Measurements from ENCODE around the gene TUBA1C. TPM values are rescaled to one million over a fixed set of nuclear protein-coding genes. Genes with fewer than 3 reads are reported as not detected.
"Not testable (repeated sequence)": the region's sequence is repeated elsewhere in the genome, so short reads cannot be mapped to it uniquely, and the experiment has no call there.

TUBA1C gene
- total RNA-seq, 2 experiments from 2014 or later = 276 to 338 TPM

DNA sequence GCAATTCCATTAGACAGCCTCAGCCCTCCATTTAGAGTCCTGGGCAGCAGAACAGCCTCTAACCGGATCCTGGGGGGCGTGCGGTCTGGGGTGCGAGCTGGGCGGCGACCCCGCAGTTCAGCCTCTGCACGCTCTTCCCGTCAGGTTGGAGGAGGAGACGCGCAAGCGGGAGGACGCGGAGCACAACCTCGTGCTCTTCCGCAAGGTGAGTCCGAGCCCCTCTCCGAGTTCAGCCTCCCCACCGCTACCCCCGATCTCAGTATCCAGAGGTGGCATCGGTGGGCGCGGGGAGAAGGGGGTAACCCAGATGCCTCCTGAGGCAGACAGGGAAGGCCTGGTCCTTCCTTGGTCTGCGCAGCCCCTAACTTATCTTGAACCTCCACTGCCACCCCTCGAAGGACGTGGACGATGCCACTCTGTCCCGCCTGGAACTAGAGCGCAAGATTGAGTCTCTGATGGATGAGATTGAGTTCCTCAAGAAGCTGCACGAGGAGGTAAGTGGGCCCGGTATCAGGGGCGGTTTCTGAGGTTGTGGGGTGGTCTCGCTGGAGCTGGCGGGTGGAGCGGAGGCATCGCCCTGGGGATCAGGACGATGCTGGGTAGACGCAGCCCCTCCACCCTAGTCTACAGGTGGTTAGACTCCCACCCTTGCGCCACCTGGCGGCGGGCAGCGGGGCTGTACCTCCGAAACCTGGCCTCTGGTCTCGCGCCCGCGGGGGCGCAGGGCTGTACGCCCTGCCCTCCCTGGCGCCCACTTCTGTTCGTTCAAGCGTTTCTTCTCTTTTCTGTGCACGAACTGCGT, 31.4 kb downstream of the TUBA1C start:
- Mint-ChIP-seq H3K4me3 (peak overlapping the region; percentile 53), H3K9me3 (ENCODE audit: low read depth) (no peaks in the 10 kb centered on the region), H3K27ac (no peak overlapping the region), H3K4me1 (peaks cover 12% of the 10 kb centered on the region), H3K27me3 (peaks cover 46% of the 10 kb centered on the region), H3K36me3 (ENCODE audit: low read depth) (no peaks in the 10 kb centered on the region)
- ATAC-seq (peak; percentile 80), DNase-seq (peak; percentile 82)
- CTCF ChIA-PET = interaction anchor here (0.6 to 11.4 kb wide), 23 partner anchors 7 to 253 kb away, joined by 3 to 168 read pairs (median 7); partner anchors contain the start of genes C1QL4, DNAJC22, SPATS2 and TROAP
- intact Hi-C loops (cut with DNase I, micrococcal nuclease) = loop anchor here in 1 of 2 experiments (1.0 to 2.0 kb wide), 2 partner anchors 8 to 47 kb away; no protein-coding TSS in a partner anchor
- POLR2A ChIA-PET = no interaction called here

GRCh38 chr12:49296836-49297694, 32.2 kb downstream of the TUBA1C start:
- H3K9me3 Mint-ChIP-seq (ENCODE audit: low read depth) = no peaks in the 10 kb centered on the region
- peak overlapping the region; percentile 53 for H3K4me3 Mint-ChIP-seq
- ChIA-PET POLR2A (interaction anchor here (1.2 kb wide), 1 partner anchor 26 kb away, joined by 4 read pairs; the partner anchor contains the start of gene TROAP), CTCF (interaction anchor here (0.6 to 11.4 kb wide), 22 partner anchors 8 to 503 kb away, joined by 3 to 168 read pairs (median 4); partner anchors contain the start of genes C1QL4, DNAJC22, SPATS2 and TROAP)
- DNase-seq = peak; percentile 74
- ATAC-seq = peak; percentile 62
- H3K27me3 Mint-ChIP-seq = peaks cover 48% of the 10 kb centered on the region
- H3K4me1 Mint-ChIP-seq = peaks cover 17% of the 10 kb centered on the region
- no peak overlapping the region for H3K27ac Mint-ChIP-seq
- H3K36me3 Mint-ChIP-seq (ENCODE audit: low read depth) = no peaks in the 10 kb centered on the region
- intact Hi-C loops (cut with DNase I, micrococcal nuclease) = loop anchor here (1.0 to 2.0 kb wide), 4 partner anchors 9 to 46 kb away; partner anchors contain the start of gene C1QL4 (in 1 of the 2)

GRCh38 chr12:49297695-49298060, 32.8 kb downstream of the TUBA1C start:
- peaks cover 49% of the 10 kb centered on the region for H3K27me3 Mint-ChIP-seq
- H3K9me3 Mint-ChIP-seq (ENCODE audit: low read depth) = no peaks in the 10 kb centered on the region
- ATAC-seq (no peak), DNase-seq (no peak)
- CTCF ChIA-PET = interaction anchor here (0.8 to 11.4 kb wide), 17 partner anchors 9 to 502 kb away, joined by 3 to 168 read pairs (median 6); partner anchors contain the start of genes C1QL4, DNAJC22, SPATS2 and TROAP
- no peak overlapping the region for H3K4me3 Mint-ChIP-seq
- H3K36me3 Mint-ChIP-seq (ENCODE audit: low read depth) = no peaks in the 10 kb centered on the region
- intact Hi-C loops (cut with DNase I, micrococcal nuclease) = loop anchor here (1.0 to 2.0 kb wide), 3 partner anchors 40 to 45 kb away; partner anchors contain the start of gene C1QL4 (in 1 of the 2)
- peaks cover 17% of the 10 kb centered on the region for H3K4me1 Mint-ChIP-seq
- POLR2A ChIA-PET = interaction anchor here (1.2 kb wide), 1 partner anchor 25 kb away, joined by 4 read pairs; the partner anchor contains the start of gene TROAP
- H3K27ac Mint-ChIP-seq = no peak overlapping the region

- H3K4me3 Mint-ChIP-seq = no peak overlapping the region
- POLR2A ChIA-PET = no interaction called here
- peaks cover 17% of the 10 kb centered on the region for H3K4me1 Mint-ChIP-seq
- DNase-seq = peak; percentile 44
- no peaks in the 10 kb centered on the region for H3K9me3 Mint-ChIP-seq (ENCODE audit: low read depth)
- no peak overlapping the region for H3K27ac Mint-ChIP-seq
- ATAC-seq = no peak
- CTCF ChIA-PET = interaction anchor here (0.7 to 6.2 kb wide), 6 partner anchors 9 to 1457 kb away, joined by 4 to 74 read pairs (median 8); partner anchors contain the start of gene TROAP
- H3K27me3 Mint-ChIP-seq = peaks cover 53% of the 10 kb centered on the region
- no peaks in the 10 kb centered on the region for H3K36me3 Mint-ChIP-seq (ENCODE audit: low read depth)
- intact Hi-C loops (cut with DNase I, micrococcal nuclease) = no loop called here
These were observed 33.3 kb downstream of the TUBA1C start for GRCh38 chr12:49298160-49298559.

GRCh38 chr12:49301760-49302159, 36.9 kb downstream of the TUBA1C start:
- Mint-ChIP-seq H3K36me3 (ENCODE audit: low read depth) (no peaks in the 10 kb centered on the region), H3K9me3 (ENCODE audit: low read depth) (no peaks in the 10 kb centered on the region), H3K4me3 (no peak overlapping the region), H3K4me1 (peaks cover 11% of the 10 kb centered on the region), H3K27ac (no peak overlapping the region), H3K27me3 (peaks cover 41% of the 10 kb centered on the region)
- peak; percentile 69 for DNase-seq
- CTCF ChIA-PET = interaction anchor here (0.6 to 2.1 kb wide), 7 partner anchors 9 to 171 kb away, joined by 3 to 9 read pairs (median 6); partner anchors contain the start of genes TROAP and TUBA1B
- ATAC-seq = peak; percentile 84
- POLR2A ChIA-PET = interaction anchor here (0.7 kb wide), 1 partner anchor 21 kb away, joined by 3 read pairs; no protein-coding TSS in a partner anchor
- intact Hi-C loops (cut with DNase I, micrococcal nuclease) = no loop called here

DNA sequence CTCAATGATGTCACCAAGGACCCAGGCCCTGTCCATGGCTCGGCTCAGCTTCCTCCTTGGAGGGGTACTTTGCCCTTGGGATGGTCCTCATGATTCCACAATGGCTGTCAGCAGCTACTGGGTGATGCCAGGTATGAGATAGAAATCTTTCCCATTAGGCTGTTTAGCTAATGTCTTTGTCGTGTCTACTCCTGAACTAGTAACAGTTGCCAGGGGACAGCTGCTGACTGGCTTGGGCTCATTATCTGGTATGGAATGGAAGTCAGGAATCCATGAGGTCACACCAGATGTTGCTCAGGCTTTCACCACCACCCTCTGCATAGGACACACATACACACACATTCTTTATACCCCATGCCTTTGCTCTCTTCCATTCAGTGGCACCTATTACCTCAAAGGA, 39.3 kb downstream of the TUBA1C start:
- H3K27ac Mint-ChIP-seq = no peak overlapping the region

DNA sequence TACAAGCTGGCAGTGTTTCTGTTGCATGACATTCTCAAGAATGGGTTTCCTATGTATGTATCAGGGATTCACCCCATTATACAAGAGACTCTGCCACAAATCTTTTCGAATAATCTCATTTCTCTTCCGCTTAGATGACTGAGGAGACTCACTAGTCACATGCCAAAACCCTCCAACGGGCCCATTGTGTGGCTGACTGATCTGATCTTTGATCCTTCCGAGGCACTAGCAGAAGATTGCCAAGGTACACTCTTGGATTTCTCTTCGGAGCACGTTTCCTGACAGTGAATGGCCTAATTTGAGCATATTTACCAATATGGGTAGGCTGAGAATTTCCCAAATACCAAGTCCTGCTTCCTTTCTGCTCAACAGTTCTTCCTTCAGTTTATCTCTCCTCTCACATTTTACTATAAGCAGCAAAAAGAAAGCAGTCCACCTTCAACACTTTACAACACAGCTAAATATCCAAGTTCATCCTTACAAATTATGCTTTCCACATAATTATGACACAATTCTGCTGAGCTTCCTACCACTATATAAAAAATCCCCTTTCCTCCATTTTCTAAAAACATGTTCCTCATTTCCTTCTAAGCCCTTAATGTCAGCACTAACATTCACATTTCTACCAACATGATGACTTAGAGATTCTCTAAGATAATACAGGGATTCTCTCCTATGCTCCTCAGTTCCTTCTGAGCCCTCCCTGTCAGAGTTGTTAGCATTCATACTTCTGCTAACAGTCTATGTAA, 41.1 kb downstream of the TUBA1C start:
- POLR2A ChIA-PET = no interaction called here
- peaks cover 39% of the 10 kb centered on the region for H3K27me3 Mint-ChIP-seq
- no peak overlapping the region for H3K27ac Mint-ChIP-seq

More for the DNA sequence above, 39.3 kb downstream of the TUBA1C start:
- no peak for ATAC-seq
- Mint-ChIP-seq H3K9me3 (ENCODE audit: low read depth) (no peaks in the 10 kb centered on the region), H3K27me3 (peaks cover 33% of the 10 kb centered on the region), H3K36me3 (ENCODE audit: low read depth) (no peaks in the 10 kb centered on the region), H3K4me3 (no peak overlapping the region), H3K4me1 (peaks cover 5% of the 10 kb centered on the region)
- no peak for DNase-seq
- CTCF ChIA-PET = interaction anchor here (0.6 to 3.4 kb wide), 6 partner anchors 9 to 331 kb away, joined by 3 to 16 read pairs (median 3); partner anchors contain the start of gene PRPH
- intact Hi-C loops (cut with DNase I, micrococcal nuclease) = no loop called here
- POLR2A ChIA-PET = no interaction called here

DNA sequence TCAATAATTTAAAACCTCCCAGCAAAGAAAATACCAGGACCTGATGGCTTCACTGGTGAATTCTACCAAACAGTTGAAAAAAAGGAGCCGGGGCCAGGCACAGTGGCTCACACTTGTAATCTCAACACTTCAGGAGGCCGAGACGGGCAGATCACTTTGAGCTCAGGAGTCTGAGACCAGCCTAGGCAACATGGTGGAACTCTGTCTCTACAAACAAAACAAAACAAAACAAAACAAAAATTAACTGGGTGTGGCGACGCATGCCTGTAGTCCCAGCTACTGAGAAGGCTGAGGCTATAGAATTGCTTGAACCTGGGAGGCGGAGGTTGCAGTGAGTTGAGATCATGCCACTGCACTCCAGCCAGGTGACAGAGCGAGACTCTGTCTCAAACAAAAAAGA, 44.5 kb downstream of the TUBA1C start:
- Mint-ChIP-seq H3K4me3 (no peak overlapping the region), H3K27me3 (peaks cover 30% of the 10 kb centered on the region), H3K4me1 (no peaks in the 10 kb centered on the region), H3K27ac (no peak overlapping the region), H3K9me3 (ENCODE audit: low read depth) (no peaks in the 10 kb centered on the region), H3K36me3 (ENCODE audit: low read depth) (no peaks in the 10 kb centered on the region)
- POLR2A ChIA-PET = no interaction called here
- DNase-seq (no peak), ATAC-seq (no peak)
- intact Hi-C loops (cut with DNase I, micrococcal nuclease) = no loop called here
- CTCF ChIA-PET = interaction anchor here (0.7 to 1.3 kb wide), 3 partner anchors 29 to 149 kb away, joined by 3 read pairs; no protein-coding TSS in a partner anchor

More for the DNA sequence above, 41.1 kb downstream of the TUBA1C start:
- H3K36me3 Mint-ChIP-seq (ENCODE audit: low read depth) = no peaks in the 10 kb centered on the region
- ATAC-seq = no peak
- intact Hi-C loops (cut with DNase I, micrococcal nuclease) = no loop called here
- peaks cover 5% of the 10 kb centered on the region for H3K4me1 Mint-ChIP-seq
- DNase-seq = no peak
- no peak overlapping the region for H3K4me3 Mint-ChIP-seq
- CTCF ChIA-PET = interaction anchor here (0.6 to 3.4 kb wide), 7 partner anchors 10 to 71 kb away, joined by 3 to 16 read pairs (median 4); partner anchors contain the start of genes DNAJC22 and PRPH
- no peaks in the 10 kb centered on the region for H3K9me3 Mint-ChIP-seq (ENCODE audit: low read depth)

- POLR2A ChIA-PET; H3K36me3 Mint-ChIP-seq (ENCODE audit: low read depth); H3K27ac Mint-ChIP-seq; H3K4me3 Mint-ChIP-seq; intact Hi-C loops (cut with DNase I, micrococcal nuclease); CTCF ChIA-PET; H3K4me1 Mint-ChIP-seq; DNase-seq; ATAC-seq; H3K9me3 Mint-ChIP-seq (ENCODE audit: low read depth): not testable (repeated sequence)
- peaks cover 28% of the 10 kb centered on the region for H3K27me3 Mint-ChIP-seq
These were observed 45.6 kb downstream of the TUBA1C start for GRCh38 chr12:49310451-49311000.

- Mint-ChIP-seq H3K27ac (no peak overlapping the region), H3K36me3 (ENCODE audit: low read depth) (no peaks in the 10 kb centered on the region), H3K27me3 (peaks cover 6% of the 10 kb centered on the region), H3K9me3 (ENCODE audit: low read depth) (no peaks in the 10 kb centered on the region), H3K4me3 (no peak overlapping the region), H3K4me1 (no peaks in the 10 kb centered on the region)
- intact Hi-C loops (cut with DNase I, micrococcal nuclease) = no loop called here
- ChIA-PET POLR2A (no interaction called here), CTCF (interaction anchor here (0.7 kb wide), 1 partner anchor 54 kb away, joined by 4 read pairs; no protein-coding TSS in a partner anchor)
- DNase-seq (no peak), ATAC-seq (no peak)
These were observed 49.9 kb downstream of the TUBA1C start for GRCh38 chr12:49314811-49315210.

All from activated CD4-positive, alpha-beta T cell treated with anti-CD3 and anti-CD28 coated beads for 36 hours (primary cell).